ENCODE measurements around the gene GFRA4. TPM values are rescaled to one million over a fixed set of nuclear protein-coding genes. Genes with fewer than 3 reads are reported as not detected.
A peak's percentile ranks its signal among the peaks of the same experiment; 100 is the strongest.

GFRA4 gene
- total RNA-seq, 1 experiment from 2014 or later: not detected

DNA sequence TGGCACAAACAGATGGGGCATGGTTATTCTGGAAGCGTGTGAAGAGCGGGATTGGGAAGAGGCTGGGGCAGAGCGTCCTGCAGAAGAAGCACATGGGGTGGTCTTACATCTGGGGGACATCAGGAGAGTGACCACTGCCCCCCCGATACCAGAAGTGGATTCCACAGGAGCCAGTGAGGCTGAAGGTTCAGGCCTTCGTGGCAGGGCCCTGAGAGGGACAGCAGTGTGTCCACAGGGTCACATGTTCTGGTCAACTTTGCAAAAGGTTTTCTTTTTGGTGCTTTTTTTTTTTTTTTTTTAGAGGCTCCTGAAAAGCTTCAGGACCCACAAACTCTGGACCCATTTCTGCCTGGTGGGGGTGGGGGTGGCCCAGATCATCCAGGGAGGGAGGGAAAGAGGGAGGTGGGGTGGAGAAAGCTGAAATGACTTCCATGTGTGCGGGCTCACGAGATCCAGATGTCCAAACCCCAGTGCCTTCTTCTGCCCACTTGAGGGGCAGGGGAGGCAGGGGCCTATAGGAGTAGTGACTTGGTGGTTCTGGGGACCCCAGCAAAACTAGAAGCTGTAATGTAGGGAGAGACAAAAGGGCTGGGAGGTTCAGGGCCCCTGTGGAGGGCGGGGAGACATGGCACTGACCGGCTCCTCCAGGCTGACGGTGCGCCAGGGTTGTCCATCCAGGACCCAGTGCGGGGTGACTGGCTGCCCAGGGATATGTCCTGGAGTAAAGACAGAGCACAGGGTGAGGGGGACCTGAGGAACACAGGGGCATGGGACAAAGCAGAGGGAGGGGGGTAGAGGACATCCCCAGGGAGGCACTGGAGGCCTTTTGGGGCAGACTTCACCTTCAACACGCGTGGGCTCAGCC, 15.9 kb upstream of the GFRA4 start:
- no peak for DNase-seq (ENCODE audit: low read depth)
- in situ Hi-C loops (cut with HindIII; ENCODE audit: low pct_unique_long_range_greater_than_20kb, low sequenced_read_pairs): no loop called here

DNA sequence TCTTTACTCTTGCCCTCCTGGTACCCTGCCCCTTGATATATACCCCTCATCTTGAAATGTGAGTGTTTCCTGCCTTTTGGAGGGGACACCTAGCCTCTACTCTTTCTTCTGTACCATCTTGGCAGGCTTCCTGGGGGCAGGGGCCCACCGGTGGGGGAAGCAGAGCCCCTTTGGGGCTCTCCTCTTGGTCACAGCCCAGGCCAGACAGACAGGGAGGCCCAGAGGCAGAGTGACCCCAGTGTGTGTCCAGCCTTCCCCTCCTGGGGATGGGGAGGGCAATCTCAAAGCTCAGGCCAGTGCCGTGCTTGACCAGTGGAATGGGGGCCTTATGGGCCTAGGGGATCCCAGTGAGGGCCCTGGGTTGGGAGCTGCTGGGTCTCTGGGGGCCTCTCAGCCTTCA, 15.0 kb upstream of the GFRA4 start:
- in situ Hi-C loops (cut with HindIII; ENCODE audit: low pct_unique_long_range_greater_than_20kb, low sequenced_read_pairs): no loop called here
- DNase-seq (ENCODE audit: low read depth): no peak

DNA sequence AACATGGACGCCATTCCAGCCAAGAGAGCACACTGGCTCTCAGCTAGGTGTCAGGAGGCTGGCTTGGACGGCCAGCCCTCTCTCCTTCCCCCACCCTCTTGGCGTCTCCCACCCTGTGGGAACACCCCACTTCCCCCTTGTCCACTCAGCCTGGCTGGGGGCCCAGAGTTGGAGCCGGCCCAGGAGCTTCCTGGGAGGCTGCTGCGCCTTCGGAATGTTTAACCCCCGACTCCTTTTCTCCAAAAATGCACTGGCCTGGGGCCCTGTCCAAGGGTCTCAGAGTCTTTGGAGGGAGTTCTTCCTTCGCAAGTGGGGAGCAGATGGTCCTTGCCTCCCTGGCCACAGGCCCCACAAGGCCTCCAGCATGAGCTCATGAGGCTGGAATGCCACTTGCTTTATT, 14.5 kb upstream of the GFRA4 start:
- in situ Hi-C loops (cut with HindIII; ENCODE audit: low pct_unique_long_range_greater_than_20kb, low sequenced_read_pairs): no loop called here
- DNase-seq (ENCODE audit: low read depth): no peak

GRCh38 chr20:3674995-3675900, 12.0 kb upstream of the GFRA4 start:
- in situ Hi-C loops (cut with HindIII; ENCODE audit: low pct_unique_long_range_greater_than_20kb, low sequenced_read_pairs): no loop called here

DNA sequence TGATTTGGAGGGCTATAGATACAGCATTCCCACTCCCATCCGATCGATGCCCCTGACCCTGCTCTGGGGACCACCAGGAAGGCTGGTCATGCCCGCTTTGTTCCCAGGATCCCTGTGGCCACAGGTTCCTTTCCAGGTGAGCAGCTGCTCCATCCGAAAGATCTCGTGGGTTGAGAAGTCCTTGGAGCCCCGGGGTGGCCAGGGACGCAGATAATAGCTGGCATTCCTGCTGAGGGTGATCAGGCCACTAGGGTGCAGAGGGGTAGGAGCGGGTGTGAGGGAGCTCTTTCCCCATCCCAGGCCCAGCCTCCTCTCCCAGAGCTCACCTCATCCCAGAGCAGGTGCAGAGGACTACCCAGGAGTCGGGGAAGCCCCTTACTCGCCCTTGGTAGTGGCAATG, 11.2 kb upstream of the GFRA4 start:
- DNase-seq (ENCODE audit: low read depth): no peak
- in situ Hi-C loops (cut with HindIII; ENCODE audit: low pct_unique_long_range_greater_than_20kb, low sequenced_read_pairs): no loop called here

More at GRCh38 chr20:3674995-3675900, 12.0 kb upstream of the GFRA4 start:
- no peak for DNase-seq (ENCODE audit: low read depth)

- in situ Hi-C loops (cut with HindIII; ENCODE audit: low pct_unique_long_range_greater_than_20kb, low sequenced_read_pairs): no loop called here
These were observed 10.2 kb upstream of the GFRA4 start for GRCh38 chr20:3673221-3674070.

GRCh38 chr20:3672547-3673171, 9.5 kb upstream of the GFRA4 start:
- in situ Hi-C loops (cut with HindIII; ENCODE audit: low pct_unique_long_range_greater_than_20kb, low sequenced_read_pairs): no loop called here
- DNase-seq (ENCODE audit: low read depth): no peak

More at GRCh38 chr20:3673221-3674070, 10.2 kb upstream of the GFRA4 start:
- no peak for DNase-seq (ENCODE audit: low read depth)

DNA sequence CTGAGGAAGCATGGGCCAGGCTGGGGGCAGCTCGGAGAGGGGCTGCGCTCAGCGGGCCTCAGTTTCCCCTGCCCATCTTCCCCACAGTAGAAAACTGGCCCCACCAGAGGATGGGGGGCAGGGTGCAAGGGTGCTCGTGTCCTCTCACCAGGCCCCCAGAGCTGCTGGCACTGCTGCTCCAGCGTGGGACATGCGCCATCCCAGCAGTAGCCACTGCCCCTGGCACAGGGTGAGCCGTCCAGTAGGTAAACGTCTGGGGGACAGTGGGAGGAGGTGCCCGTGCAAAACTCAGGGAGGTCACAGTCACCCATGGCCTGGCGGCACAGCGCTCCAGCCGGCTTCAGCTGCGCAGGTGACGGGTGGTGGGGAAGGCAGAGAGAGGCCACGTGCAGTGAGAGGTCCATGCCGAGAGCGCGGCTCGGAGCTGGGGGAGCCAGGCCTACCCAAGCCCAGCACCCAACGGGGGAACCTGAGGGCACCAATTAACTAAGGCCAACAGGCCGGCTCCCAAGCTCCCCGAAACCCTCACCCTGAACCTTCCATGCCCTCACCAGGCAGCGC, 8.9 kb upstream of the GFRA4 start:
- no peak for DNase-seq (ENCODE audit: low read depth)
- in situ Hi-C loops (cut with HindIII; ENCODE audit: low pct_unique_long_range_greater_than_20kb, low sequenced_read_pairs): no loop called here

DNA sequence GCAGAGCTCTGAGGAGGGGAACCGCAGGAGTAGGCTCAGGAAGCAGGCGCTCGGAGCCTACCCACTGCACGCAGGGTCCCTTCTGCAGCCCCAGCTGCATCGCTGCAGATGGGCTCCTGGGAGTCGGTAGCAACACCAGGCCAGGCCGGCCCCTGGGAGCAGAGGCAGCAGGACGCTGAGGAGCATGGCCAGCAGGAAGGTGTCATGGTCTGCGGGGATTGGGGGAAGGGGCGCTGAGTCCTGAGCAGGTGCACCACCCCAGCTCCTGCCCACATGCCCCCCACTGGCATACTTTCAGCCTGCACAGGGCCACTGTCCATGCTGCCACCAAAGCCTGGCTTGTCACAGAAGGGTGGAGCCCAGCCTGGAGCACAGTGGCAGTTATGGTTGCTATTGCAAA, 7.7 kb upstream of the GFRA4 start:
- no peak for DNase-seq (ENCODE audit: low read depth)
- in situ Hi-C loops (cut with HindIII; ENCODE audit: low pct_unique_long_range_greater_than_20kb, low sequenced_read_pairs): no loop called here

DNA sequence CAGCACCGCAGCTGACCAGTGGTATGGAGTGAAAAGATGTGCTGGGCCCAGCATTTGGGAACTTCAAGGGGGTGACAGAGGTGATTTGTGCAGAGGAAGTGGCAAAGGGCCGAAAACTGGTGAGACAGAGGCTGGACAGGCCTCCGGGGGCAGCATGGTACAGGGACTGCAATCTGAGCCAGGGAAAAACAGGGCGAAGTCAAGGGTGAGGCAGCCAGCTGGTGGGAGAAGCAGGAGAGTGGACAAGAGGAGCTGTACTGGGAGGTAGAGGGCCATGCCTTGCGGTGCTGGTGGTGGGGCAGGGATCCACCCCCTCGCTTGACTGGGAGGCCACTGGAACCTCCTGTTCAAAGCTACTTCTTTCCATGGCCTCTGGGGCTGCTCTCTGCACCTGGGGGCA, 7.3 kb upstream of the GFRA4 start:
- peak; percentile 14 for DNase-seq (ENCODE audit: low read depth)
- in situ Hi-C loops (cut with HindIII; ENCODE audit: low pct_unique_long_range_greater_than_20kb, low sequenced_read_pairs): no loop called here

DNA sequence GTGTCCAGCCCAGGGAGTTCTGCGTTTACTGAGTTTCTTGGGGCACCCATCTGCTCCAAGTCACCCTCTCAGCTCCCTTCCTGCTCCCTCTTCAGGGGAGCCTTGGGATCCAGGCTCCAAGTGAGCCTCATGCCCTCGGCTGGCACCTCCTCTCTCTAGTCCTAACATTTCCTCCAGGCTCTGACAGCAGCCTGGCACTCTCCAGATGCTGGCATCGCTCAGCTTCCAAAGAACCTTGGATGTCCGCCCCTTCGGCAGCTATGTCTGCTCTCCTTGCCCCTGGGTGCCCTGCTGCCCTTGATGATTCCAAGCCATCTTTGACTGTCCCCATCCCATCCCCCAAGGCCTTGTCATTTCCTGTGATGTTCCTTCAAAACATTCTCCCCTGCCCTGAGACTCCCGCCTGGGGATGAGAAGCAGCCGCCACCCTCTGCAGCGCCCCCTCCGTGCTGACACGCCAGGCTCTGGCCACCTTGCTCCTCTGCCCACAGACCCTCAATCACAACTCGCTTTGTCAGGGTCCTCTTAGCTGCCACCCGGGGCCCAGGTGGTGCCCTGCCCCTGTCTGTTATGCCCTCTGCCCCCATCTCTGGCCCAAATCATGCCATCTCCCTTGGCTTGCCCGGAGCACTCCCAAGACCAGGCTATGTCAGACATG, 6.6 kb upstream of the GFRA4 start:
- DNase-seq (ENCODE audit: low read depth): no peak
- in situ Hi-C loops (cut with HindIII; ENCODE audit: low pct_unique_long_range_greater_than_20kb, low sequenced_read_pairs): no loop called here

GRCh38 chr20:3667434-3668037, 4.3 kb upstream of the GFRA4 start:
- in situ Hi-C loops (cut with HindIII; ENCODE audit: low pct_unique_long_range_greater_than_20kb, low sequenced_read_pairs): no loop called here
- no peak for DNase-seq (ENCODE audit: low read depth)

DNA sequence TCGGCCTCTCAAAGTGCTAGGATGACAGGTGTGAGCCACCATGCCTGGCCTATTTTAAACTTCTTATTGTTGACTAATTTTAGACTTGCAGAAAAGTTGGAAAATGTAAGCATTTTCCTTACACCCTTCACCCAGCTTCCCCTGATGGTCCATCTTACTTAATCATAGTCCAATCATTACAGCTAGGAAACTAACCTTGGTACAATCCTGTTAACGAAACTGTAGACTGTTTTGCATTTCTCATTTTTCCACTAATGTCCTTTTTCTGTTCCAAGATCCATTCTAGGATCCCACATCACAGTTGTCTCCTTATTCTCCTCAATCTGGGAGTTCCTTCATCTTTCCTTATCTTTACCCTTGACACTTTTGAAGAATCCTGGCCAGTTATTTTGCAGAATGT, 659 bp upstream of the GFRA4 start:
- in situ Hi-C loops (cut with HindIII; ENCODE audit: low pct_unique_long_range_greater_than_20kb, low sequenced_read_pairs): no loop called here
- DNase-seq (ENCODE audit: low read depth): no peak

DNA sequence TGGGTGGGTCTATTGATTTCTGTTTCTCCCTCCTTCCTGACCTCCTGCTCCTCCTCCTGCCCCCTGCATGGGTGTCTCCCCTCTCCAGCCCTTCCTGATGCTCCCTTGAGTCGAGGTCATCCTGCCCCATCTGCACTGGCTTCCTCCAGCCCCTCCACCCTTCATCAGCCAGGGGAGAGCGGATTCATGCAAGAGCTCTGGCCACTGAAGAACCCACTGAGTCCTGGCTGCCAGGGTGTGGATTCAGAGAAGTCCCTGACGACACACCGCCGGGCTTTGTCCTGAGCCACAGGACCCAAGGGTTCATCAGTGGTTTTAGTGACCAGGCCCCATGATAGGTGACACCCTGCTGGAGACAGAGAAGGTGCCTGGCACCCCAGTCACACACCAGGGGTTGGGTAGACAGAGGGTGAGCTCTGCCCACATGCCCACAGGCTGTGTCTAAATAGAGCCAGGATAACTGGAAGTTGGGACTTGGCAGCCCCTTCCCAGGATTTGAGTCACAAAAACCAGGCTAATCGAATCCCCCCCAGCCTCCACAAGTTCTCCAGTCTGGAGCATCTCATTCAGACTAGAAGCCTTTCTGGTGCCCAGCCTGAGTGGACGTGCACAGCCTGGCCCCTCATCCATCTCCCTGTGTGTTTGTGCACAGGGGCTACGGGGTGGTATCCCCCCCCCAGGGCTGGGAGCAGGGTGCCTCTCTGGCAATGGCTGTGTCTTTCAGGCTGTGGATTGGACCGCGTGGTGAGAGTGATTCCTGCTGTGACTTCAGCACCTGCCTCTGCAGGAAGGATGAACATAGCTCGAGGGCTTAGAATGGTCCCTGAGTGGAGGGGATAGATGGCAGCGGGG, 1.2 kb downstream of the GFRA4 start:
- in situ Hi-C loops (cut with HindIII; ENCODE audit: low pct_unique_long_range_greater_than_20kb, low sequenced_read_pairs): no loop called here
- DNase-seq (ENCODE audit: low read depth): no peak

DNA sequence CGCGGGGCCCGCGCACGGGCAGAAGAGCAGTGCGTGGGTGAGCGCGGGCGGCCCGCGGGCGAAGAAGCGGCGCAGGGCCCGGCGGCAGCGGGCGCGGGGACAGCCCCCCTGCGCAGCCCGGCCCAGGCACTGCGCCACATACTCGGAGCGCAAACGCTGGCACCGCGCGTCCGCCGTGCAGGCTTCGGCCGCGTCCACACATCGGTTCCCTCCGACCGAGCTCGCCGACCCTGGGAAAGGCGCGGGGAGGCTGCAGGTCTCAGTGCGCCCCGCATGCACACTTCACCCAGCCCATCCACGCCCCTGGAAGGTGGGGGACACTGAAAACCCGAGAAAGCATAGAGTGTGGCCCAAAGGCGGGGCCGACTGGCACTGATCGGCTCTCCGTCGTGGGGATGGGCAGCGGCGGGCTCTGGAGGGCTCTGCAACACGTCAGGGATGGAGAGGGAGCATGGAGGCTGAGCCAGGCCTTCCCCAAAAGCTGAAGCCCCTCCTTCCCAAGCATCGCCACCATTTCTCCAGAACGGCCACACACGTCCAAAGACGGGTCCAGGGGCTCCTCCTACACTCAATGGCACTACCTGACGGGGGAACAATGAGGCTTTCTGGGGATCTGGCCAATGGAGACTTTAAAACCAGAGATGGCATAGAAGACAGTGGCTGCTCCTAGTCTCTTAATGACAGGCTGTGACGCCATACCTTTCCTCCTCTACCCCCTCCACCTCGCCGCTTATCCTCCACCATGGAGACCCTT, 2.0 kb downstream of the GFRA4 start:
- in situ Hi-C loops (cut with HindIII; ENCODE audit: low pct_unique_long_range_greater_than_20kb, low sequenced_read_pairs): no loop called here
- DNase-seq (ENCODE audit: low read depth): no peak
